WI38 (cell line): Measurements from ENCODE around the gene LYVE1.

Experiments
- H3K4me3 ChIP-seq: 2 replicates; pipeline ENCODE4 v1.5.1; 2011; ENCODE audit warnings: low read depth, mild to moderate bottlenecking, control low read depth, low read length
- TF ChIP-seq, protein P1 (sequence below): IDR thresholded peaks from 2 replicates; pipeline ENCODE4 v1.5.1; 2012; ENCODE audit warnings: low read depth, mild to moderate bottlenecking, control low read depth, low read length

Gene LYVE1

DNA sequence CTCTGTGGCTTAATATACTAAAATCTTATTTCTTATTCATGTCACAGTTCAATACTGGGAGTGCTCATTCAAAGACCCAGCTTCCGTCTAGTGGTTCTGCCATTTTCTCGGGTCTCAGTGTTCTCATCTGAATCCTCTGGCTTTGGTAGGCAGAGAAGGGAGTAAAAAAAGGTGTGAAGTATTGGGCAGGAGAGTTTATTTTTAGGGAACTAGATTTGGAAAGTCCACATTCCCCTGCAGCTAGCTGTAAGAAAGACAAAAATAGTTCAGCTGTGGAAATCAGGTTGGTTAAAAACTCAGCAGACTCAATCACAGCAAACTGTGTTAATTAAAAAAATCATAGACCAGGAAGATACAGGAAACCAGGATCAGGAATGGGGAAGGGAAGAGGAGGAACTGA is 4.1 kb upstream of the LYVE1 start:
- no peak overlapping the region for H3K4me3 ChIP-seq
- TF ChIP-seq, protein P1, sequence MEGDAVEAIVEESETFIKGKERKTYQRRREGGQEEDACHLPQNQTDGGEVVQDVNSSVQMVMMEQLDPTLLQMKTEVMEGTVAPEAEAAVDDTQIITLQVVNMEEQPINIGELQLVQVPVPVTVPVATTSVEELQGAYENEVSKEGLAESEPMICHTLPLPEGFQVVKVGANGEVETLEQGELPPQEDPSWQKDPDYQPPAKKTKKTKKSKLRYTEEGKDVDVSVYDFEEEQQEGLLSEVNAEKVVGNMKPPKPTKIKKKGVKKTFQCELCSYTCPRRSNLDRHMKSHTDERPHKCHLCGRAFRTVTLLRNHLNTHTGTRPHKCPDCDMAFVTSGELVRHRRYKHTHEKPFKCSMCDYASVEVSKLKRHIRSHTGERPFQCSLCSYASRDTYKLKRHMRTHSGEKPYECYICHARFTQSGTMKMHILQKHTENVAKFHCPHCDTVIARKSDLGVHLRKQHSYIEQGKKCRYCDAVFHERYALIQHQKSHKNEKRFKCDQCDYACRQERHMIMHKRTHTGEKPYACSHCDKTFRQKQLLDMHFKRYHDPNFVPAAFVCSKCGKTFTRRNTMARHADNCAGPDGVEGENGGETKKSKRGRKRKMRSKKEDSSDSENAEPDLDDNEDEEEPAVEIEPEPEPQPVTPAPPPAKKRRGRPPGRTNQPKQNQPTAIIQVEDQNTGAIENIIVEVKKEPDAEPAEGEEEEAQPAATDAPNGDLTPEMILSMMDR = no peak

DNA sequence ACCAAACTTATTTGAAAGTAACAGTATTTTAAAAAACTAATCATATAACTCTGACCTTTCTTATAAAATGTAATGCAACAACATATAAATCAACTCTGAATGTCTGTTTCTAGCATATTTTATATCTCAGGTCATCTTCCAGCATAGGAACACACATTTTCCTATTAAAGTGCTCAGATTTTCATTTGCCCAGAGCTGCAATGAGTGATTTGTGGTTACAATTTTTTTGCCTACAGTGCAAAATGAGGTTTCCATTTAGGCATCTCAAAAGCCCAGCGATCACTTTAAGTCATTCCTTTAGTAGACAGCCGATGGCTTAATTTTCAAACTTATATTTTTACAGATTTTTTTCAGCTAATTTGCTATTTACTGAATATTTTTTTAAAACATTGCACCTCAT is 1.0 kb downstream of the LYVE1 start:
- no peak overlapping the region for H3K4me3 ChIP-seq
- TF ChIP-seq, protein P1 = no peak

DNA sequence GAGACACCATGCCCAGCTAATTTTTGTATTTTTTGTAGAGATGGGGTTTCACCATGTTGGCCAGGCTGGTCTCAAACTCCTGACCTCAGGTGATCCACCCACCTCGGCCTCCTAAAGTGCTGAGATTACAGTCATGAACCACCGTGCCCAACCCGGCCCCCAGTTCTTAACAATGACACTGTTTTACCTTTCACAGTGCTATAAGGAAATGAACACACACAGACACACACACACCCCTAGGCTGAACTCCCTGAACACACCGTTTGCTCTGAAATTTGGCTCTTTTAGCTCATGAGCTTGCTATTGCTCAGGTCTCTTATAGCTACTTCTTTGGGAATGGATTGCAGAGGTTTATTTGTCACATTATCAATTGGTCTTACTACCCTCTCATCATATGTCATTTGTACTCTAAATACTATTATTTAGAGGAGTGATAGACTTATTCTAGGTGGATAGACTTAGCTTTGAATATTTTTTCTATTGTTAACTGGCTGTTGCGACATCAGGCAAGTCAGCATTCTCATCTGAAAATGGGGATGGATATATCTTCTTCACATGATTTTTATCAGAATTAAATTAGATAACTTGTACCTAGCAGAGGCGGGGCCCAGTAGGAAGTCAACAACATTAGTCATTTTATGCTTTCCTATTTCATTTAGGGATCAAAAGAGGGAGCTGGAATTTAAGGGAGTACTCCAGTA is 2.1 kb downstream of the LYVE1 start:
- TF ChIP-seq, protein P1 = no peak
- H3K4me3 ChIP-seq = no peak overlapping the region

DNA sequence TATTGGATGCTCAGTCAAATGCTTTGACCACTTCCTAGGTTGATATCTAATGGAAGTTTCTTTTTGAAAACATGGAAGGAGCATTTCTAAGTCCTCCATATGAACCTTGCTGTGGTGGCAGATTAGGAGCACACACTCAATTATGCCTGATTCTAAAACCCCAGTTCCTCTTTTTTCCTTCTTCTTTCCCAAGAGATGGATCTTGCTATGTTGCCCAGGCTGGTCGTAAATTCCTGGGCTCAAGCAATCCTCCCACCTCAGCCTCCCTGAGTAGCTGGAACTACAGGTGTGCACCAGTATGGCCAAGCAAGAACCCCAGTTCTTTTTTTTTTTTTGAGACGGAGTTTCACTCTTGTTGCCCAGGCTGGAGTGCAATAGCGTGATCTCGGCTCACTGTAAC is 3.0 kb downstream of the LYVE1 start:
- TF ChIP-seq, protein P1 = no peak
- no peak overlapping the region for H3K4me3 ChIP-seq

DNA sequence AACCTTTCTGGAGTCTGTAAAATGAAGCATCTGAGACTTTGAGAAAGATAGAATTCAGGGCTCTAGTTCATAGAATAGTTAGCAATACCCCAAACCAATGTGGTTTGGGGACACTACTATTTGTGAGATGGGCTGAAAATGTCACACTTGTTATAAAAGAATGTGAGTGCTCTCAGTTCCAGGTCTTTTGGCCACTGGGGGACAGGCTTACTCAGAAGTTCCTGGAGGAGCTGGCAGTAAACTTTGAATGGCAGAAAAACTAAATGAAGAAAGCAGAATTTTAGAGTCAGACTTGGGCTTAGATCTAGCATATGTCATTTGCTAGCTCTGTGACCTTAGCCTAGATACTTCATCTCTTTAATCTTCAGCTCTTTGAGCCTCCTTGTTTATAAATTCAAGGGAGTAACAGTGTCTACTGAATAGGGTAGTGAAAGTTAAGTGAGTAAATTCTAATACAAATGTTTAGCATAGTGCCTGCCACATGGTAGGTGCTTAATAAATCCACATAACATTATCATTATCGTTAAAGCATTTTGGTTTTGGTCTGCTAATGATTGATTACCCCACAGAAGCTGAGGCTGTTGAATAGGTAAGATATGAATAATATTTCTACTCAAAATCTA is 3.7 kb downstream of the LYVE1 start:
- no peak overlapping the region for H3K4me3 ChIP-seq
- TF ChIP-seq, protein P1 = peak; percentile 31; the same call in 1 of the 2 replicates

DNA sequence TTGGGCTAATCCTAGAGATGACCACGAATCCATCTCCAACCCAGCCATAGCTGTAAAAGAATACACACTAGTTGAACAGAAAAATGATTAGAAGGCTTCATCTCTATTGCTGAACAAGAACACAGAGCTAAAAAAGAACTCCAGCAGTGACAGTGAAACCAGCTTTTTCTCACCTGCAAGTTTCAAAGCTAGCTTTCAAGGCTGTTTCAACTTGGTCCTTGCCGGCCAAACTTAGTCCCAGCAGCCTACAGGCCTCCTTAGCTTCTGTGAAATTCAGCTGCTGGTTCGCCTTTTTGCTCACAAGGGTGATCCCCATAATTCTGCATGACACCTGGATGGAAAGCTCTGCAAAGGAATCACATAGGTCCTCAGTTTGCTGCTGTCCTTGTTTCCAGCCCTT is 4.4 kb downstream of the LYVE1 start:
- H3K4me3 ChIP-seq = no peak overlapping the region
- TF ChIP-seq, protein P1 = no peak

DNA sequence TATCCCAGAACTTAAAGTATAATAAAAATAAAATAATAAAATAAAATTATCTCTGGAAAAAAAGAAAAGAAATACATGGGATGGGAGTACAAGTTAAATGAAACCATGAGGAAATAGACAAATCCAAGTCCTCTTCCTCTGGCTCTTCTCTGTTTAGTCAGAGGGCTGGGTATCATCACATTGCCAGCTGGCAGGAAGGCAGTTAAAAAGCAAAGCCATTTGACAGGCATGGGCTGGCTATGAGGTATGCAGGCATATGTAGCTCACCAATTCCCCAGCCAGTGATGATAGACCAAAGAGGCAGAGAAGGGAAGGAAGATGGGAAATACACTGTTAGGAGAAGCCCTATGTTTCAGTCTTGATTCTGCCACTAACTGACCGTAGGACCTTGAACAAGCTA is 6.5 kb downstream of the LYVE1 start:
- H3K4me3 ChIP-seq = no peak overlapping the region
- TF ChIP-seq, protein P1 = no peak
